ENCODE data around the gene ZNF135.

The ZNF135 gene

GRCh38 chr19:58047672-58048071 lies 11.4 kb upstream of the ZNF135 start:
- no peak for DNase-seq

DNA sequence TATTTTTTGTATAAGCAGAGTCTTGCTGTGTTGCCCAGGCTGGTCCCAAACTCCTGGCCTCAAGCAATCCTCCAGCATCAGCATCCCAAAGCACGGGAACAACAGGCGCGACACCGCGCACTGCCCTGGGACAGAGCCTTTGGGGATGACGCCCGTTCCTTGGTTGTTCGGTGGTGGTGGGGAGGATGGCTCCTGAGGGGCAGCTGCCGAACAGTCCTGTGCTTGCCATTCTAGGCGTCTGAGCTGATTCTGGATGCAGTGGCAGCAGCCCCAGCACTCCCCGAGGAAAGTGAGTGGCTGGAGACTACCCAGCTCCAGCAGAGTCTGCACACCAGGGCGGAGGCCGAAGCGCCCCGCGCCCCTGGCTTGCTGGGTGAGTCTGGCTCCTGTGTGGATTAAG lies 6.8 kb upstream of the ZNF135 start:
- DNase-seq, result no peak

DNA sequence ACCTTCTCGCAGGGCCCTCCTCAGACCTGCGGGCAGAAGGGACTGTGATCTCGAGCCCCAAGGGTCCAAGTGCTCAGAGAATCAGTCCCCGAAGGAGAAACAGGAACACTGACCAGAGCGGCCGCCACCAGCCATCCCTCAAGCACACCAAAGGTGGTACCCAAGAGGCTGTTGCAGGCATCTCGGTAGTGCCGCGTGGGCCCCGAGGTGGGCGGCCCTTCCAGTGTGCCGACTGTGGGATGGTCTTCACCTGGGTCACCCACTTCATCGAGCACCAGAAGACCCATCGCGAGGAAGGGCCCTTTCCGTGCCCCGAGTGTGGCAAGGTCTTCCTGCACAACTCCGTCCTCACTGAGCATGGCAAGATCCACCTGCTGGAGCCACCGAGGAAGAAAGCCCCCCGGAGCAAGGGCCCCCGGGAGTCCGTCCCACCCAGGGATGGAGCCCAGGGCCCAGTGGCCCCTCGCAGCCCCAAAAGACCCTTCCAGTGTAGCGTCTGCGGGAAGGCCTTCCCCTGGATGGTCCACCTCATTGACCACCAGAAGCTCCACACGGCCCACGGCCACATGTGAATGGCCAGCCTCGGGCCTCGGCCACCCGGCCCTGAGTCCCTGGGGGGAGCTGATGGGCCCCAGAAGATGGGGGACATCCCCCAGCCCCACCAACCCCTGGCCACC lies 5.5 kb upstream of the ZNF135 start:
- no peak for DNase-seq

- DNase-seq, result no peak
Measured at GRCh38 chr19:58054901-58055874, 3.9 kb upstream of the ZNF135 start.

DNA sequence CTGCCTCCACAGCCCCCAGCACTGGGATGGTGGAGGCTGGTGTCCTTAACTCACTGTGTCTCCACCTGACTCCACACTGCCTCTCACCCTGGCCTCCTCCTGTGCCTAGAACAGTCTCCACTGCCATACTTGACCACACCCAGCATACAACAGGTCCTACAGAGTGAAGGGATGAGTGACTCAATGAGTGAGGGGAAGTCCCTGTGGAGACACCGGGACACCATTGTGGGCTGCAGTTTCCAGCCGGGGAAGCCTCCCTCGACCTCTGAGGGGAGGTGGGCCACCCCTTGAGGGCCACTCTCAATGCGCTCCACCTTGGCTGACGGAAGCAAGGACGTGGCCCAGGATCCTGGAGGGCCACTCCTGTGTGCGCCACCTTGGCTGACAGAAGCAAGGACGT lies 2.8 kb upstream of the ZNF135 start:
- no peak for DNase-seq

DNA sequence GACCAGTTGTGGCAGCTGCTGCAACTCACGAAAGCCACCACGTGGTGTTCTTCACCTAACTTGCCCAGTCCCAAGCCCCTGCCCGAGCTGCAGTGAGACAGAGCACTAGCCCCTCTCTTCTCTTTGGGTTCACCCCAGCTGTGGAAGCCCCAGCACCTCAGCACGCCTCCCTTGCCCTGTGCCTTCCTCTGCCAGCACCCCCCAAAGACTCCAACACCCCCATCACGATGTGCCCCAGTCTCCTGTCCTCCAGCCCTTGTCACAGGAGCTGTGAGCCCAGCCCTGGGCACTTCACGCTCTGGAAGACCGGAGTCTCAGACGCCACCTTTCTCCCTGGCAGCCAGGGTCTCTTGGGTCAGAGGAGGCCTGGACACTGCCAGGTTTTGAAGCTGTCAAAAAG lies 2.2 kb upstream of the ZNF135 start:
- no peak for DNase-seq

- no peak for DNase-seq
Measured at GRCh38 chr19:58058467-58058866, 615 bp upstream of the ZNF135 start.

DNA sequence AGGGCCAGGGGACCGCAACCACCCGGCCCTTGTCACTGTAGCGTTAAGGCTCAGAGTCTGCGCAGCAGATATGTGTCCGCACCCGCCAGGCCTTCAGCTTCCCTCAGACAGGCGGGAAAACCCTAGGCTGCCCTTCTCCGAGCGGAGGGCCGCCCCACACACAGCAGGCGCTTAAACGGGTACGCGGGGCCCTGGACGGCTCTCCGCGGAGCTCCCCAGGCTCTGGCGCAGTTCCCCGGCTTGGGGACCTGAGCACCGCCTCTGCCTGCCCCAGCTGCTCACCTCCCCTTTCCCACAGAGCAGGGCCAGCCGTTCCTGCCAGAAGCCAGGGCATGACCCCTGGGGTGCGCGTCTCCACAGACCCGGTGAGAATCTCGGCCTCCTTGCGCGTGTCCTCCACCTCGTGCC lies 593 bp downstream of the ZNF135 start:
- no peak for DNase-seq

DNA sequence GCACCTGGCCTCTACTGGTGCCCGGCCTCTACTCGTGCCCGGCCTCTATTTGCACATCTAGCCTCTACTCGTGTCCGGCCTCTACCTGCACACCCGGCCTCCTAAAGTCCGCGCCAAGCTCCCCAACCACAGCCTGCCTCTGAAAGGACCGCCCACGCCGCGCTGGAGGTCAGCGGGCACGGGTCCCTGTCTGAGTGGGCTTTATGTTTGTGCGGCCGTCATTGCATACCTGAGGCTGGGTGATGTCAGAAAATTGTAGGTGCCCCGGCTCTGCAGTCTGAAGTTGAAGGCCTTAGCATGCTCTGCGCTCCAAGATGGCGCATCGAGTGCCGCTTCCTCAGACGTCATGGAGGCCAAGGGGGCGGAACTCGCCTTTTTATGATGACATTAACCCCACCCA lies 1.1 kb downstream of the ZNF135 start:
- DNase-seq, result no peak

DNA sequence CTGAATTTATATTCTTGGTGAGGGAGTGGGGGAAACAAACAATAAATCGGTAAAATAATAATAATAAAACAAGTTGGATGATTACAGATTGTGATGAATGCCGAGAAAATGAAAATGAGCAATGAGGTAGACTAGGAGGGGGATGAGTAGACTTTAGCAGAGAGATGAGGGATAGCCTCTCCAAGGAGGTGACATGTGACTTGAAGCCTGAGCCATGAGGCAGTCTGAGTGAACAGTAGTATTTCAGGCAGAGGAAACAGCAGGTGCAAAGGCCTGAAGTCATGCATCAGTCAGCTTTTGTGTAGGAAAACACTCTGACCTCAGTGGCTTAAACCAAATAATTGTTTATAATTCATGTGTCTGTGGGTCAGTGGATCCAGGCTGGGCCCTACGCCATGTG lies 4.6 kb downstream of the ZNF135 start:
- no peak for DNase-seq

DNA sequence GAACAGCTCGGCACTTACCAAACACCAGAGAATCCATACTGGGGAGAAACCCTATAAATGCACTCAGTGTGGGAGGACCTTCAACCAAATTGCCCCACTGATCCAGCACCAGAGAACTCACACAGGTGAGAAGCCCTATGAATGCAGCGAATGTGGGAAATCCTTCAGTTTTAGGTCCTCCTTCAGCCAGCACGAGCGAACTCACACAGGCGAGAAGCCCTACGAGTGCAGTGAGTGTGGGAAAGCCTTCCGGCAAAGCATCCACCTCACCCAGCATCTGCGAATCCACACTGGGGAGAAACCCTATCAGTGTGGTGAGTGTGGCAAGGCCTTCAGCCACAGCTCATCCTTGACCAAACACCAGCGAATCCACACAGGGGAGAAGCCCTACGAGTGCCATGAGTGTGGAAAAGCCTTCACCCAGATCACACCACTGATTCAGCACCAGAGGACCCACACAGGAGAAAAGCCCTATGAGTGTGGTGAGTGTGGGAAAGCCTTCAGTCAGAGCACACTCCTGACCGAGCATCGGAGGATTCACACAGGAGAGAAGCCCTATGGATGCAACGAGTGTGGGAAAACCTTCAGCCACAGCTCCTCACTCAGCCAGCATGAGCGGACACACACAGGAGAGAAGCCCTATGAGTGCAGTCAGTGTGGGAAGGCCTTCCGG lies 8.3 kb downstream of the ZNF135 start:
- no peak for DNase-seq

- DNase-seq, result no peak
Measured at GRCh38 chr19:58079792-58080191, 20.7 kb downstream of the ZNF135 start.

DNA sequence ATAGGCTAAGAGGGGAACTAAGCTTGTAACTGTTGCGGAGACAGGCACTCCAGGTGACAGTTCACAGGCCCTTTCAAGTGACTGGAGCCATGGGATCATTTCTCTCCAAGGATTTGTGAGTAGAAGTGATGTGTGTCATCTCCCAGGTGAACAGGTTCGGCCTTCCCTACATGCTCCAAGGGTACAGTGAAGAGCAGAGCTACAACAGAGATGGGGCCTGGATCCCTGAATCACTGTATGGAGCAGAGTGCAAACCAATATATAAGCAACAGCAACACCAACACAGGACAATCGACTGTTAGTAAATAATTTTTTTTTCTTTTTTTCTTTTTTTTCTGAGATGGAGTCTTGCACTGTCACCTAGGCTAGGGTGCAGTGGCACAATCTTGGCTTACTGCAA lies 23.9 kb downstream of the ZNF135 start:
- DNase-seq, result no peak

DNA sequence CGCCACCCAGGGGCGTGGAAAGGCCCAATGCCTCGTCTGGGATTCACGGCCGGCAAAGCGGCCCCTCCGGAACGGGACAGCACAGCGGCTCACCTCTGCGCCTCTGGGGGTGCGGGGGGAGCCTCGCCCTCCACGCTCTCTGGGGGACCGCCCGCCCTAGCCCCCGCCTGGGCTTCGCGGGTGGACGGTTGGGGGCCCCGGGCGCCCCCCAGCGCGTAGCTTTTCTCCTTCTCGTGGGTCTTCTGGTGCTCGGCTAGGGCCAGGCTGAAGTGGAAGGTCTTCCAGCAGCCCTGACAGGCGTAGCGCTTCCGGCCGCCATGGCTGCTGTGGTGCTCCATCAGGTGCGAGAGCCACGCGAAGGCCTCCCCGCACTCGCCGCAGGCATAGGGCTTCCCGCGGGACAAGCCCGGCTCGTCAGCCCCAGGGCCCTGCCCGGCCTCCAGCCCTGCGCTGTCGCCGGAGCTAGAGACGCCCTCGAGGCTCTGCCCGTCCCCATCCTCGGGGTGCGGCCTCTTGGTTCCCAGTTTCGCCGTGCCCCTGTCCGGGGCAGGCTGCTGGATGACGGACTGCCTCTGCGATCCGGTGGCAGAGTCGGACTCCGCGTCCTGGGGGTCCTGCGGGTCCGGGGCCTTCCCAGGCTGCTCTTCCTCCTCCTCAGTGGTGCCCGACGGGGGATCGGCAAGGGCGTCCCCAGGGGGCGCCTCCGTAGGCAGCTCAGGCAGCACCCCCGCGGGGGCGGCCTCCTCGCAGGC lies 25.7 kb downstream of the ZNF135 start:
- DNase-seq, result no peak

- no peak for DNase-seq
Measured at GRCh38 chr19:58085348-58085875, 26.3 kb downstream of the ZNF135 start.

GRCh38 chr19:58086825-58087710 lies 28.0 kb downstream of the ZNF135 start:
- DNase-seq, result no peak

GRCh38 chr19:58088521-58089052 lies 29.5 kb downstream of the ZNF135 start:
- DNase-seq, result no peak

DNA sequence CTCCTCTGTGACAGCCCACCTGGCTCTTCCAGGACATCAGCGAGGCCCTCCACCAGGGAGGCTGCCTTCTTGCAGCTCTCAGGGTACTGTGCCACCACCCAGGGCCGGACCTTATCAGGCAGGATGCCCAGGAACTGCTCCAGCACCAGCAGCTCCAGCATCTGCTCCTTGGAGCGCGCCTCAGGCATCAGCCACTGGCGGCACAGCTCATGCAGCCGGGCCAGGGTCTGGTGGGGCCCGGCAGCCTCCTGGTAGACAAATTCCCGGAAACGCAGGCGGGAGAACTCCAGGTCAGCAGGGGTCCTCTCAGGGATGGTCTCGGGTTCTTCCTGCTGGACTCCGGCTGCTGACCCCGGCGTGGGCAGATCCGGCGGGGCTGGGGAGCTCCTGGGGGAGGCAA lies 30.8 kb downstream of the ZNF135 start:
- no peak for DNase-seq

- no peak for DNase-seq
Measured at GRCh38 chr19:58091251-58091995, 32.3 kb downstream of the ZNF135 start.

DNA sequence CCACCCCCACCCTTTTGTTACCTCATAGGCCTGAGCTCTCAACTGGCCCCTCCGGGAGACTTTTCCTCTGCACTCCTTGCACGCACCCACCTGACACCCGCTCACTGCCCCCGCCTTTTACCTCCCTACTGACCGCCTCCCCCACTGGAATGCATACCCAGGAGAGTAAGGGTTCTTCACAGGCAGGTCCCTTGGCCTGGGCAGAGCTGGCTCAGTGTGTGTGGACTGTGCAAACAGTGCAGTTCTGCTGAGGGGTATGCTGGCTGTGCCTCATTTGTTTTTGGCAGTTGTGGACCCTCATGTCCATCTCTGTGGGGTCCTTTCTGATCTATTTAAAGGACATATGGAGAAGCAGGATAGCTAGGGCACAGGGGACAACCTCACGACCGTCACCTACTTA lies 34.0 kb downstream of the ZNF135 start:
- DNase-seq, result no peak

- DNase-seq, result no peak
Measured at GRCh38 chr19:58095328-58095727, 36.2 kb downstream of the ZNF135 start.

Measured in T-helper 9 cell (primary cell).